ENCODE measurements around the gene GLRX3. TPM values are rescaled to one million over a fixed set of nuclear protein-coding genes. Genes with fewer than 3 reads are reported as not detected.

The GLRX3 gene
- total RNA-seq, 4 donors from 2014 or later: 36.0 to 54.2 (median 43.4) TPM

DNA sequence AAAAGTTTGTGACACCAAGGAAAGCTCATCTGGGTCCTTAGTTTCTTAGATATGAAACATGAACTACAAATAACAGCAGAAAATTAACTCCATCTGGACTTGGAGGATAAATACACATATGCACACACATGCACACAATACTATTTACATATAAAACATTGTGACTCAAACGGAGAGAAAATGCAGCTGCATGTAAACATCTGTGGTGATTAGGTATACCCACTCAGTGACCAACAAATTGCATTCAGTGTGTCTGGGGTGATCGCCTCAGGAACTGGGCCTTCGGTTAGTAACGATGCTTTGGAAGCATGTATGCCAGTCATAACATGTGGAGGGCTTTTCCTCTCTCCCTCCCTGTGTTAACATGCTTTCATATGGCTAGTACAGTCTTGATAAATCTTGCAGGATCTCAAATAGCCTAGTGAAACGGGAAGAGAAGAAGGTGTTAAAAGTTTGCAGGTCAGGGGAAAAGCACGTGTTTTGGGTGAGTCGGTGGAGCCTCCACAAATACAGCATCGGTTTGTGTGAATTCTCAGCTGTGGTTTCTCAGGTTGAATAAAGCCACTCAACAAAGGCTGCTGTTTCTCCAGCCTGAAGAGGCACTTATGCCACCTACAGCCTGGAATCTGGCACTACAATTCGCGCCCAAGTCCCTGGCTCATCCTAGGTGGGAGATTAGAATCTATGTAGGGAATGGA is 8.7 kb upstream of the GLRX3 start:
- no peak for DNase-seq (ENCODE audit: low spot score)
- TF ChIP-seq, protein P1, sequence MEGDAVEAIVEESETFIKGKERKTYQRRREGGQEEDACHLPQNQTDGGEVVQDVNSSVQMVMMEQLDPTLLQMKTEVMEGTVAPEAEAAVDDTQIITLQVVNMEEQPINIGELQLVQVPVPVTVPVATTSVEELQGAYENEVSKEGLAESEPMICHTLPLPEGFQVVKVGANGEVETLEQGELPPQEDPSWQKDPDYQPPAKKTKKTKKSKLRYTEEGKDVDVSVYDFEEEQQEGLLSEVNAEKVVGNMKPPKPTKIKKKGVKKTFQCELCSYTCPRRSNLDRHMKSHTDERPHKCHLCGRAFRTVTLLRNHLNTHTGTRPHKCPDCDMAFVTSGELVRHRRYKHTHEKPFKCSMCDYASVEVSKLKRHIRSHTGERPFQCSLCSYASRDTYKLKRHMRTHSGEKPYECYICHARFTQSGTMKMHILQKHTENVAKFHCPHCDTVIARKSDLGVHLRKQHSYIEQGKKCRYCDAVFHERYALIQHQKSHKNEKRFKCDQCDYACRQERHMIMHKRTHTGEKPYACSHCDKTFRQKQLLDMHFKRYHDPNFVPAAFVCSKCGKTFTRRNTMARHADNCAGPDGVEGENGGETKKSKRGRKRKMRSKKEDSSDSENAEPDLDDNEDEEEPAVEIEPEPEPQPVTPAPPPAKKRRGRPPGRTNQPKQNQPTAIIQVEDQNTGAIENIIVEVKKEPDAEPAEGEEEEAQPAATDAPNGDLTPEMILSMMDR (IDR thresholded peaks at IDR 0.05): no peak
- ATAC-seq (ENCODE audit: low FRiP score): peak; percentile 64

DNA sequence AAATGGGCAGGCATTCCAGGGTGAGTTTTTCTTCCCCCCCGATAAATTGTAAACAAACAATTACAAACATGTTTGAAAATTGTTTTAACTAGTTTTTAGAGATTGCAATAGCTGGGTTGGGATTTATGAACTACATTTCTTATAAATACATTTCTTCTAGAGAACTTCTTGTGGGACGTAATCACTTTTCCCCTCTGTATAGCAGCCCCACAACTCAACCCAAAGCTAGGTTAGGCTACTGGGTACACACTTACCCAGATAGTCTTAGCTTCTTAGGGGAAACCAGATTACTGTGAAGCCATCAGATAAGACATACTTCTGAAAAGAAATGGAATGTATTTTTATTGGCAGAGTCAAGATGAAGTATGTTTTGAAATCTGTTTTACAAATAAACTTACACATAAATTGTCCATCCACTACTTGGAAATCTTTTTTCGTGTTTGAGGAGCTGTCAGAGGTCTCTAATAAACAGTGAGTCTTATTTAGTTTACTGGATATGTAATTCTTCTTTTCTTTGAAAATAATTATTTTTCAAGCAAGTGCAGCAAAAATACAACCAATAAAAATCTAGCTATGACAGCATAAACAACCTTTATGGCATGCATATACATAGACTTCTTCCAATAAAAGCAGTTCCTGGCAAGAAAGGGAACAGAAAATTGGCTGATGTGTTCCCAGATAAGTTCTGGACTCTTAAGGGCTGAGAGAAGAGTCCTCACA is 8.0 kb upstream of the GLRX3 start:
- TF ChIP-seq, protein P1 (IDR thresholded peaks at IDR 0.05): no peak
- ATAC-seq (ENCODE audit: low FRiP score) (no peak), DNase-seq (ENCODE audit: low spot score) (no peak)

DNA sequence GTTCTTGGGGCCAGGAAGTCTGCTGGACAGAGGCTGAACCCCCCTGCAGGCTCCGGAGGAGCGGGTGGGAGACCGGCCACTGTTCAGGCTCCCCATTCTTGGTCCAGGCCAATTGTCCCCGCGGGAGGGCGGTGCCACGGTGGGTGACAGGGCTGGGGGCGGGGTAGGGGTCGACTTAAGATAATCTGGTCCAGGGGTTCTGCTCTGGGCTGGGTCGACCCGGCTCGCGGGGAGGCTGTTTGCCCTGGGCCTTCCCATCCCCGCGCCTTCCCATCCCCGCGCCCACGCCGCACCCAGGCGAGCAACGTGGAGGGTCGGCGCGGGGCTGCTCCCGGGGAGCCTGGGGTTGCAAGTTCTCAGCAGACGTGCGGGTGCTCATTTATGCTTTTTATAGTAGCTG is 7.3 kb upstream of the GLRX3 start:
- DNase-seq (ENCODE audit: low spot score) (no peak), ATAC-seq (ENCODE audit: low FRiP score) (no peak)
- TF ChIP-seq, protein P1 (IDR thresholded peaks at IDR 0.05): no peak

DNA sequence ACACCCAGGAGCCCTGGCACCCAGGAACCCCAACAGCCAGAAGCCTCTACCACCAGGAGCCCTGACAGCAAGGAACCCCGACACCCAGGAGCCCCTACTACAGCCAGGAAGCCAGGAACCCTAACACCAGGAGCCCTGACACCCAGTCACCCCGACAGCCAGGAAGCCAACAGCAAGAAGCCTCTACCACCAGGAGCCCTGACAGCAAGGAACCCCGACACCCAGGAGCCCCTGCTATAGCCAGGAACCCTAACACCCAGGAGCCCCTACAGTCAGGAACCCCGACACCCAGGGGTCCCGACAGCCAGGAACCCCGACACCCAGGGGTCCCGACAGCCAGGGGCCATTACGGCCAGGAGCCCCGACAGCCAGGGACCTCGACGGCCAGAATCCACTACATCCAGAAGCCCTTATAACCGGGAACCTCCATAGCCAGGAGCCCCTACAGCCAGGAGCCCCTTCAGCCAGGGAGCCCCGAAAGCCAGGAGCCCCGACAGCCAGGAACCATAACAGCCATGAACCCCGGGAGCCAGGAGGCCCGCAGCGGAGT is 440 bp upstream of the GLRX3 start:
- DNase-seq (ENCODE audit: low spot score): no peak
- TF ChIP-seq, protein P1 (IDR thresholded peaks at IDR 0.05): no peak
- peak; percentile 17 for ATAC-seq (ENCODE audit: low FRiP score)

DNA sequence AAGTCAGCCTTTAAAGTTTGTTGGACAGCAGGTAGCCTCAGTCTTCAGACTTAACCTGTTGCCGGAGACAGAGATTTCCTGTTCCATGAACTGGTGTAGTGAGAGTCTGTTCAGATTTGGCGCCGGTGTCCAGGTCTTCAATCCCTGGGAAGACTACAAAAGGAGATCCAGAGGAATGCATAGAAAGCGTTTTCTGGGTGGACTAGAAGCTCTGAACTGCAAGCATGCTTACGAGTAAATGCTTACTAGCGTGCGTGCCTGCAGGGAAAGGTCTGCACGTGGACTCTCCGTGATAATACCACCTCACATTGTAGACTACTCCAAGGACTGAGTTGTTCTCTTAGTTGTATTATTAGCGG is 878 bp downstream of the GLRX3 start:
- no peak for ATAC-seq (ENCODE audit: low FRiP score)
- DNase-seq (ENCODE audit: low spot score): no peak
- TF ChIP-seq, protein P1 (IDR thresholded peaks at IDR 0.05): no peak

DNA sequence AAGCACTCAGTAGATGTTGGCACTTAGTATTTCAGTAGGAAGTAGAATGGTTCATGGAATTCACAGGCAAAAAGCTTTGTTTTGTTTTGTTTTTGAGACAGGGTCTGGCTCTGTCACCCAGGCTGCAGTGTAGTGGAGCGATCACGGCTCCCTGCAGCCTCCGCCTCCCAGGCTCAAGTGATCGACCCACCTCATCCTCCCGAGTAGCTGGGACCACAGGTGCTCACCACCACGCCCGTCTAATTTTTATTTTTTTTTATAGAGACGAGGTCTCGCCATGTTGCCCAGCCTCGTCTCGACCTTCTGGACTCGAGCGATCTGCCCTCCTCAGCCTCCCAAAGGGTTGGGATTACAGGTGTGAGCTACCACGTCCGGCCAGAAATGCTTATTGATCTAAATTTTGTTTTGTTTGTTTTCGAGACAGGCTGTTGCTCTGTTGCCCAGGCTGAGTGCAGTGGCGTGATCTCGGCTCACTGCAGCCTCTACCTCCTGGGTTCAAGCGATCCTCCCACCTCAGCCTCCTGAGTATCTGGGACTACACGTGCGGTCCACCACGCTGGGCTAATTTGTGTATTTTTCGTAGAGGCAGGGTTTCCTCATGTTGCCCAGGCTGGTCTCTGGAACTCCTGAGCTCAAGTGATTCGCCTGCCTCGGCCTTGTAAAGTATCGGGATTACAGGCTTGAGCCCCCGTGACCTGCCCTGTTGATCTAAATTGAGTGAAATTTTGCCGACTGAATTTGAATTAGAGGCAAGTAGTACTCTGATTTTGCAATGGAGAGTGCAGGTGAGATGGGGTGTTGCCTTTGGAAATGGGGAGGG is 1.7 kb downstream of the GLRX3 start:
- TF ChIP-seq, protein P1 (IDR thresholded peaks at IDR 0.05): no peak
- DNase-seq (ENCODE audit: low spot score) (no peak), ATAC-seq (ENCODE audit: low FRiP score) (no peak)
